Hematopoietic multipotent progenitor cell treated with erythropoietin and hydrocortisone succinate and interleukin-3 and kit ligand, for 6 days (in vitro differentiated cells): Measurements from ENCODE around the gene UQCR11.

Experiments
- DNase-seq: peaks from one replicate; pipeline ENCODE4 v3.0.0-alpha.2; 2015

The UQCR11 gene

DNA sequence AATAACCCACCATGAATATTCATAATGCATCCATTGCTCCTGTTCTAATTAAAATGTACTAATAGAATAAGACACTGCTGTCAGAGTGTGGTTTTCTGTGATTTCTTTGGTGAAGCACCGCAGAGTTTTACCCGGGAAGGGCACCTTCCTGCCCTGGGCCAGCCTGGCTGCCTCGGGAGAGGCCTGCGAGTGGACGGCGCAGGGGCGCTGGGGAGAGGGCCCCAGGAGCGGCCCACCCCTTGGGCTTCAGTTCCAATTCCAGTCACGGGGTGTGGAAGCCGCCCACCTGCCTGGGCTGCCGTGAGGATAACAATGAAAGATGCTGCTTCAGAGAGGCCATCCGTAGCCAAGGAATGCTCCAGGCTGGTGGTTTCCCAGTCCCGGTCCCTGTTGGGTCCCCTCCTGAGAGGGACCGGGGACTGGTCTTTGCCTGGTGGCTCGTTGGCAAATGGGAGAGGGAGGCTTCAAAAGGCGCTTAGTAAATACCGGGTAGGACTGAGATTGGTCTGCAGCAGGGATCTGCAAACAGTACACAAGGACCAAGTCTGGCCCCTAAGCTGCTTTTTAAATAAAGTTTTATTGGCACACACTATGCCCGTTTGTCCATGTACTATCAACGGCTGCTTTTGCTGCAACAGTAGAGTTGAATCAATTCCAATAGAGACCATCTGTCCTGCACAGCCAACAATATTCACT, 29.1 kb upstream of the UQCR11 start:
- DNase-seq: peak; percentile 34

DNA sequence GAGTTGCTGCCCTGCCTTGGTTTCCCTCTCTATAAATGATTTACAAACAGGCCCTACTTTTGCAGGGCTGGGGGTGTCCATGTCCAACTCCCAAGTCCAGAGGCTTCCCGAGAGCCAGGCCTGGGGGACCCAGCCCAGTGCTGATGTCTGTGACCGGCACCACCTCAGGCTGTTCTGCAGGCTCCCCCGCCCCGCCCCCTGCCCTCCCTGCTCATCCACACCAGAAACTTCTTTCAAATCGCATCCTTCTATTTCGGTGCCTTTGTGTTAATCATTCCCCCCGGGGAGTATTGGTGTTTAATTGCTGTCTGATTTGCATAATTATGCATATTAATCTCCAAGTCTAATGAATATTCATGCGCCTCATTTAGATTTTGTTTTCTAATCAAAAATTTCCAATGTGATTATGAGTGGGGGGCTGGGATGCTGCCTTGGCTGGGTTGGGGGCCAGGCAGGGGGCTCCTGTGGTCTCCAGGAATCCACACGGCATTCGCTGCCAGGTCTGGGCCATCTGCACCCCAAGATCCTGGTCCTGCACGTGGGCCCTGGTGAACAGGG, 28.1 kb upstream of the UQCR11 start:
- peak; percentile 46 for DNase-seq

DNA sequence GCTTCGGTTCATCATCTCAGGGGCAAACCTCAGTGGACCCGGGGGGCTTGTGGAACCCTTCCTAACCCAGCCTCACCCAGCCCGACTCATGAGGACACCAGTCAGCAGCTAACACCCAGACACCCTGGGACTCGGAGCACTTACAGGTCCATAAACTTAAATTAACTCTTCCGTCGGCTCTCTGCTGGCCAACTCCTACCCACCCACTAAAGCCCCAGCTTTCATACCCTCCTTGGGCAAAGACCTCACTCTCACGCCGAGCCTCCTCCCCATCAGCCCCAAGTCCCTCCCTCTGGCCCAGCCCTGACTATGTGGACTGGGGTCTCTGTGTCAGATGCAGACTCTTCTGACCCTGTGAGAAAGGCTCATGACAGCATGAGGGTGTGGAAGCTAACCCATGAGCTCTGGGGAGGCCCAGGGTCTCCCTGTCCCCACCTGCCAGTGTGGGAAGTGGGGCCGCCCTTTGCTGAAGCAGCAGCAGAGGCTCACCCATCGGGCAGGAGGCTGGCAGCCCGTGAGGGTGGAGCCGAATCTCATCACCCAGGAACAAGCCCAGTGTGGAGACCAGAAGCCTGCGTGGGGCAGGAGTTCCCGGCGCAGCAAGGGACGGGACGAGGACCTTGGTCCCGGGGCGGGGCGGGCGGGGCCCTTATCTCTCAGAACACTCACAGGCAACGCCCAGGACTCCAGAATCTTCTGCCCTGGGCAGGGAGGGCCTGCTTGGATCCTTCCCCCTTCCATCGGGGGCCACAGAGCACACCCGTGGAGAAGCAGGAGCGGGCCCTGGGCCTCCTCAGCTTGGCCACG, 27.4 kb upstream of the UQCR11 start:
- peak; percentile 95 for DNase-seq

DNA sequence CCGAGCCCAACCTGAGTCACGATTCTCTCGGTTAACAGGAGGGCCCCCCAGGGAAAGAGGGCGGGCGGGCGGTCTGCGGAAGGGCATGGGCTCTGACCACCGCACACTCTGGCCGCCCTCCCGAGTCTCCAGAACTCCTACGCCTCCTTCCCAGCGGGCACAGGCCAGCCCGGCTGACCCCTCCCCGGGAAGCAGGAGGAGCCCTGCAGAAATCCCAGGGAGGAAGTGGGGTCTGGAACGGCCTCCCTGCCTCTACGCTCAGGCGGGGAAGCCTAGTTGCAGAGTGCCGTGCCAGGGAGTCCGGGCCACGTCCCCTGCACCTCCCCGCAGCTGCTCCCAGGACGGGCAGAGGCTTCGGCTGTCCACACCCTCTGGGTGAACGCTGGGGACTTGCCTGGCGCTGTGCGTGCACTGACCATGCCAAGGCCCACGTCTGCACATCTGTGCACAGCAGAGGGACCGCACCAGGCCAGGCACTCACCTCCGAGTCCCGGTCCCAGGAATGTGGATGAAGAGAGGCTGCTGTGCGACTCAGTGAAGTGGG, 26.4 kb upstream of the UQCR11 start:
- no peak for DNase-seq

DNA sequence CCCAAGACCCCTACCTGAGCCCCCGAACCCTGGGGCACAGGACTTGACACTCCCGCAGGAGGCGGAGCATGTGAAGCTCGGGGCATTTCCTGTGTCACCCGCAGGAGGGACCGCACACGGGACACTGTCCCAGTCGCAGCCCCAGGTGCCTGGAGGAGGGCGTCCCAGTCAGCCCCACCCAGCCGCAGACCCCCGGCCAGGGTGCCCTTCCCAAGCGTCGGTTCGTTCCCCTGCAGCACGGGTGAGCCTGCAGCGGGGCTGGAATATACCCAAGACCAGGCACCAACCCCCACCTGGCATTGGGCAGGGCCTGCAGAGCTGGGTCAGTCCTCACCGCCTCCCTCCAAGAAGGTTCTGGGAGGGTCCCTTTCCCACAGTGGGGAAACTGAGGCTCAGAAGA, 25.5 kb upstream of the UQCR11 start:
- no peak for DNase-seq

DNA sequence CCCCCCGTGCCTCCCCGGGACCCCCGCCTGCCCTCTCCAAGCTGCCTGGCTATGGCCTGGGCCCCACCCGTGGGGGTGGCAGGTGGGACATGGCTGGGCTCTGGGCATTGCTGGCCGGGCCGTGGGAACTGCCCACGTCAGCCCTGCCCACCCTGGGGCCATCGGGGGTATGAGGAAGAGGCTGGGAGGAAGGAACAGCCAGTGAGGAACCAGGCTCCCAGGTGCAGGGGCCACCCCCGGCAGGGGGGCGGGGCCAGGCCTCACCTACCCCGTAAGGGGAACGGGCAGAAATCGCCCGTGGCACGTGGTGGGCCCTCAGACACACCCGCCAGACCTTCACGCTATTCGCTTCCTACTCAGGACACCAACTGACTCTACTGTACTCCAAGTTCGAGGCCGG, 24.8 kb upstream of the UQCR11 start:
- DNase-seq: no peak

DNA sequence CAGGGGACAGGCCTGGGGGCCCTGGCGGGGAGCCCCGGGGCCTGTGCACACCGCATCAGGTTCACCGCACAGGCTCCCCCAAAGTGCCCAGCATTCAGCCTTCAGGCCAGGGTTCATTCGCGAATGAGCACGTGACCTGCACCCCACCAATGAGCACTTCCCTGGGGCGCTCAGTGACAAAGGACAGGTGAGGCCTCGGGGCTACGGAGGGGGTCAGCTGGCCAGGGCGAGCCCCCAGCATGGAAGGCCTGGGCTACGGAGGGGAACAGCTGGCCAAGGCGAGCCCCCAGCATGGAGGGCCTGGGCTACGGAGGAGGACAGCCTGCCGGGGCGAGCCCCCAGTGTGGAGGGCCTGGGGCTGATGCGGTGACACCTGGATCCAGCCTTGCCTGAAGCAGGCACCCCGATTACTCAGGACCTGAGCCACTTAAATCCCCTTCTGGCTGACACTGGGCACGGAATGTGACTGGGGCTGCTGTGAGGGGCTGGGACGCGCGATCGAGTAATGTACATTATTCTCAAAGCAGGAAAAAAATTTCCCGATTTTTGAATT, 24.1 kb upstream of the UQCR11 start:
- no peak for DNase-seq

DNA sequence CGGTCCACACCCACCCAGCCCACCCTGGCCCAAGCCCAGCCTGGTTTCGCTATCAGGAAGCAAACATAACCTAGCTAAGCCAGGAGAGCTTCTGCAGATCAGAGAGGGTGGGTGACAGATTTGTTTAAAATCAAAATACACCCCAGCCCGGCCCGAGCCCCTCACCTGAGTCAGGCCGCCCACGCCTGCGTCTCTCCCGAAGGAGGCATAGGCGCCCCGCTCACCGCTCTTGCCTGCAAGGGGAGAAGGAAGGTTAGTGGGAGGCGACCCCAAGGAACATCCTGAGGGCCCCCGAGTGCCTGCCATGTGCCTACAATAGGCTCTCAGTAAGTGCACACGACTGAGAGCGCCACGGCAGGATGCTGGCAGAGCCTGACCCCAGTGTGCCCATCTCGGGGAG, 21.9 kb upstream of the UQCR11 start:
- no peak for DNase-seq

DNA sequence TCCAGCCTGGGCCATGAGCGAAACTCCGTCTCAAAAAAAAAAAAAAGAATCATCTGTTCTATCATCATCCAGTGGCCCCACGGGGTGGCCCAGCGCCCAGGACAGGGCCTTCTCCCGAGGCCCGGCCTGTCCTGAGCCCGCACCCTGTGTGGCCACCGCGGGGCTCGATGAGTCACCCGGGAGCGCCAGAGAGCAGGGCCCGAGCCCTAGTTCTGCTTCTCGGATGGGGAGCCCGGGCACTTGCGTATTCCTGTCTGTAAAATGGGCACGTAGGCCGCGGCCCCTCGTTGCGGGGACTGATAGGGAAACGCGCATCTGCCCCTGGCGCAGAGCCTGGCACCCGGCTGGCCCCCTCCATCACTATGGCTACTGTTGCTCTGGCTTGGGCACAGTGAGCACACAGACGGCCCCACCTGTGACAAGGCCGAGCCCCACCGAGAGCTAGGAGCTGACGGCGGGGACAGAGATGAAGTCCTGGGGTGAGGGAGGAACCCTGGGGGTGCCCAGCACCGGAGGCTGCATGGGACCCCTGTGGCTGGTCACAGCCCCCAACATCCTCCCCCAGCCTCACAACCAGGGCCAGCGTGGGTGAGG, 21.3 kb upstream of the UQCR11 start:
- no peak for DNase-seq

DNA sequence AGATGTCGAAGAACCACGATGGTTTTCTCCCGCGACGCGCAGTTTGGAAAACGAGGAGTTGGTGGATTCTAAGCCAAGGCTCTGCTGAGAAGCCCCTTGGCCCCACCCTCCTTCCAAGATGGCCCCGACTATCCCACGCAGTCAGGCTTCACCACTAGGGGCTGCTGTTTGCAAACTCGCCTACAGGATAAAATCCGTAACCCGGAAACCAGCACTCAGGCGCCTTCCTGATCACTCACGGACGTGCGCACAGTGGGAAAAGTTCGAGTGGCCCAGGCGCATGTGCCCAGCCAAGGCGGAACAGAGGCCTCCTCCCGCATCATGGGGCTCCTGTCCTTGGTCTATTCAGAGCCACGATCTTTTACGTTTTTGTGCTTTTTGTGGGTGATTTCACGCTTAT, 19.2 kb upstream of the UQCR11 start:
- DNase-seq: peak; percentile 85

DNA sequence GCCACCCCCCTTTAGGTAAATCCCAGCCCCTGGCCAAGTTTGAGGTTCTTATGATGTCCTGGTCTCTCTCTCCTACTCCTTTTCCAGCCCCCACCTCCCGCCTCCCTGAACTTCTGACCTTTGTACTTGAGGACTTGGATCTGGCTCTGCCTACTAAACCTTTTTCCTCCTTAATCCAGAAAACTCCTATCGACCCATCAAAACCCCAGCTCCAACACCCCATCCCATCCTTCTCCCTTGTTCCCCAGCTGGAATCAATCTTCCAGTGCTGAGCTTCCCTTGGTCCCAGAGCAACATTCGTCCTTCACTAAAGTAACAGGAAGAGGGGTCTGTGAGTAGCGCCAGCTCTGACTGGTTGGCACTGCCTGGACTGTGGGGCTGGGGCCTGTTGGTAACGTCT, 17.3 kb upstream of the UQCR11 start:
- no peak for DNase-seq

DNA sequence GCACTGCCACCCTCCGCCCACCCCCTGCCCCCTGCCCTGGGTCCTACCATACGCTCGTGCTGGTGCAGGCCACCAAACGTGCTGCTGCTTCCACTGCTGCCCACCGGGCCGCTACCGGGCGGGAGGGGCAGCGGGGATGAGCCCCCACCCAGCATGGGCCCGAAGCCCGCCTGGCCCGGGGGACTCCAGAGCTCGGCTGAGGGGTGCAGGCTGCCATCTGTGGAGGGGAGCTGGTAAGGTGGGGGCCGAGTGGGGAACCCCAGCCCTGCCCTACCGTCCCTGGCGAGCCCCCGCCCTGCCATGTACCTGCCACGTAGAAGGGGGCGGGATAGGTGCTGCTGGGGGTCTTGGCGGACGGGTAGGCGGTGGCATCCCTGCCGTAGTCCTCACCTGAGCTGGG, 16.7 kb upstream of the UQCR11 start:
- no peak for DNase-seq

DNA sequence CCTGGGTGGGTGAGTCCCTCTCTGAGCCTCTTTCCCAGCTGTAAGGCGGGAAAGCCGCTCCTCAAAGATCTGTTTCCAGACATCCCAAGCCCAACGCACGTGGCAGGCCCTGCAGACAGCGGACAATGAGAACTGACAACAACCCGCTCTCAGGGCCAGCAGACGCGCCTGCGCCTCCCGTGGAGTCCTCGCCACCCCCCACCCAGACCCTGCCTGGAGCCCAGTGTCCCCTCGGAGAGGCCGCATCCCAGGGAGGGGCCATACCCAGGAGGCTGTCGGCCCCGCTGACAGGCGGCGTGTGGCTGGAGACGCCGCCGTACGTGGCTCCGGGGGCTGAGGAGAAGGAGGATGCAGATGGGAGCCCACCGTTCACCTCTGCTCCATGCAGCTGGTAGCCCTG, 16.3 kb upstream of the UQCR11 start:
- DNase-seq: no peak

DNA sequence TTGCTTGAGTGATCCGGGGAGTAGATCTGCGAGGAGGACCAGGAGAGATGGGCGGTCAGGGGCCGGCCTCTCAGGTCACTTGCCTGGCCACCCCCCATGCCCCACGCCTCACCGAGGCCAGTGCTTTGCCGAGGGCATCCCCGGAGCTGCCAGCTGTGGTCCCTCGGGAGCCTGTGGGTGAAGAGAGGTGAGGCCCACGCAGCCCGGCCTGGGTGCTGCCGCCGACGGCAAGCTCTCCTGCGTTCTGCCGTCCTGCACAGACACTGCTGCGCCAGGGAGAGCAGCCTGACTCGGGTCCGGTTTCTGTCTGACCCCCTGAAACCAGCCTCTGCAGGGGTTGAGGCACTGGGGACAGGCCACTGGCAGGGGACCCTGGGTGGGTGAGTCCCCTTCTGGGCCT, 15.8 kb upstream of the UQCR11 start:
- no peak for DNase-seq

DNA sequence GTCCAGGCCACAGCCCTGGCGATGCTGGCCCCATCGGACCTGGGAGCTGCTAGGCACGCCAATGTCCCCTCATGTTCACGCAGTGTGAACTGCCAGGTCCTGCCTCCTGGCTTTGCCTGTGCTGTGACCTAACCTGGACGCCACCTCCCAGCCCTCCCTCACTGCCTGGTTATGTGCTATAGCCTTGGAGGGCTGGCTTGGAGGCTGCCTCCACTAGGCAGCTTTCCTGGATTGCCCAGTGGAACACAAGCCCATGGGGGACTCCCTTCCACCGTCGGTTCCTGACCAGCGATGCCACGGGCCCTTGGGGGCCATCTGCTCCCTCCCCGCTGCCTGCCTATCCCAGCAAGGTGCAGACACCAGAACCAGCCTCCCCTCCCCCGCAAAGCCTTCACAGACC, 15.2 kb upstream of the UQCR11 start:
- no peak for DNase-seq

DNA sequence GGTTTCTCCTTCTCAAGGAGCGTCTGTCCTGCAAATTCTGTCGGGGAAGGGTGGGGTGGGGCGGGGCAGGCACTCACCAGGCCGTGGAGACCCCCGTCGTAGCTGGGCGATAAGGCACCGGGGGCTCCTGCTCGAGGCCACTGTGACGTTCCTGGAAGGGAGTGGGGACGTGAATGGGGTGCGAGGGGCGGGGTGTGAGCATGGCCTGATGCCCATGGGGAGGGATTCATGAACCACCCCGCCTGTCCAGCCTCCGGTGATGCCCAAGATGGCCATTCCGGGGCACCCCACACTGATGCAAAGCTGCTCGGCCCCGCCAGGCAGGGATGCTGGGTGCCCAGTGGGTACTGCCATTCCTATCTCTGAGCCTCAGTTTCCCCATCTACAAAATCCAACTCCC, 14.4 kb upstream of the UQCR11 start:
- DNase-seq: no peak

DNA sequence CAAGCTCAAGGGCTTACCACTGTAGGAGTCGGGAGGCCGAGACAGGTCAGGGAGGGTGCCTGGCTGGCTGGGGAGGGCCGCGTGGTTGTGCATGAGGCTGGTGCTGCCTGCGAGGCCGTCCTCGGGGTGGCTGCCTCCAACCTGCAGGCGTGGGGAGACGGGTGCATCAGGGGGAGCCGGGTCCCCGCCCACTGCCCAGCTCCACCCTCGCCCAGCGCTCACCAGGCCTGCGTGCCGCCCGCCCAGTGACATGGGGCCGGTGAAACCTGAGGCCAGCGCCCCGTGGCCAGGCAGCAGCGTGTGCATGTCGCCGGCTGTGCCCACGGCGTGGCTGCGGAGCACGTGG, 13.8 kb upstream of the UQCR11 start:
- no peak for DNase-seq

DNA sequence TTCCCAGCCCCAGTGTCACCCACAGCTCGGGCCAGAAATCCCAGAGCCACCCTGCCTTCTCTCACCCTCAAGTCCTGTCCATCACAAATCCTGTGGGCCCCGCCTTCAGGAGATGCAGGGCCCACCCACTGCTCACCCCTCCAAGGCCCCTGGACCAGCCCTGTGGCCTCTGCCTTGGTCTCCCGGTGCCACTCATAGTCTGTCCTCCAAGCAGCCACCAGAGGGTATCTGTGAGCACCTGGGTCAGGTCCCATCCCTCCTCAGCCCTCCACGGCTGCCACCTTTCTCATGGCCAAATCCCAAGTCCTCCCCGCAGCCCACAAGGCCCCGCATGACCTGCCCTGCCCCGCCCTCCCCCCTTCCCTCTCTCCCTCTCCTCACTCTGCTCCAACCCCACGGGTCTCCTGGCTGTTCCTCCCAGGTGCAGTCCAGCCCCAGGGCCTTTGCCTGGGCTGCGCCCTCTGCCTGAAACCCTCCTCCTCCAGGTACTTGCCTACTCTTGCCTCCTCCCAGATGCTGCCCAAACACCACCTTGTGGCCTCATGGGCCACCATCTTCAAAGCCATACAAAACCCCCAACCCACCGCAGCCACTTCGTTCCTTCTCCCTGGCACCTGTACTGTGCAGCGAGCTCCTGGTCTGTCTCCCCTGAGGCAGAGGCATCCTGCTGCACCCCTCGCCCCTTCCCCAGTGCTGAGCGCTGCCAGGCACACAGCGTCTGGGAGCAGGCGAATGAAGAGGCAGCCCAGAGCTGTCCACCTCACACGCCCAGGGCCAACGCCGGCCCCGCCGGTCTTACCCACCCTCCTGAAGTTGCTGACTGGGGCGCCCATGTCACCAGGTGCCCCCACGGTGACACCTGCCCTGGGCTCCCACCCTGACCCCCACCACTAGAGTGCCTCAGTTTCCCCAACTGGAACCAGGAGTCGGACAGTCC, 13.2 kb upstream of the UQCR11 start:
- peak; percentile 74 for DNase-seq

DNA sequence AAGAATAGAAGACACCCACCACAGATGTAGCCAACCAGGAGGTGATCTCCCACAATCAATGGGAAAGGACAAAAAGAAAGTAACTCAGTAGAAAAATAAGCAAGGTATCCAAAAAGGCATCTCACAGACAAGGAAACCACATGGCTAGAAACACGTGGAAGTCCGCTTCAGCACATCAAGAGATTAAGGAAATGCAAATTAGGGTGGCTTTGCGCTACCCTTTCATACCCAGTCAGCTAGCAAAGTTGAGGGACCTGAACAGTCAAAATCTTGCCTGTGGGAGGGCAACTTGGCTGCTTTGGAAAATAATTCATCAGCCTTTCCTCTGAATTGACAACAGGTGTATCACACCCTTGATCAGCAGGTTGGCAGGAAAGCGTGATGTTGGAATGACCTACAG, 11.6 kb upstream of the UQCR11 start:
- DNase-seq: no peak

DNA sequence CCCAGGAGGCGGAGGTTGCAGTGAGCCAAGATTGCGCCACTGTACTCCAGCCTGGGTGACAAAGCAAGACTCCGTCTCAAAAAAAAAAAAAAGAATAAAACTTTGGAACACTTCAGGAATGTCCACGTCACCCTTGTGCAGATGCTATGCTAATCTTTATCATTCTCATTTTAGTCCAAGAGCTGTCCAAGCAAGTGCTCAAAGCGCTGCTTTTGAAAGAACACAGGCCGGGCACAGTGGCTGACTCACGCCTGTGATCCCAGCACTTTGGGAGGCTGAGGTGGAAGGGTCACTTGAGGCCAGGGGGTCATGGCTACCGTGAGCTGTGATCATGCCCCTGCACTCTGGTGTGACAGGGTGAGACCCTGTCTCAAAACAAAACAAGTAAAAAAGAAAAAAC, 11.1 kb upstream of the UQCR11 start:
- no peak for DNase-seq

DNA sequence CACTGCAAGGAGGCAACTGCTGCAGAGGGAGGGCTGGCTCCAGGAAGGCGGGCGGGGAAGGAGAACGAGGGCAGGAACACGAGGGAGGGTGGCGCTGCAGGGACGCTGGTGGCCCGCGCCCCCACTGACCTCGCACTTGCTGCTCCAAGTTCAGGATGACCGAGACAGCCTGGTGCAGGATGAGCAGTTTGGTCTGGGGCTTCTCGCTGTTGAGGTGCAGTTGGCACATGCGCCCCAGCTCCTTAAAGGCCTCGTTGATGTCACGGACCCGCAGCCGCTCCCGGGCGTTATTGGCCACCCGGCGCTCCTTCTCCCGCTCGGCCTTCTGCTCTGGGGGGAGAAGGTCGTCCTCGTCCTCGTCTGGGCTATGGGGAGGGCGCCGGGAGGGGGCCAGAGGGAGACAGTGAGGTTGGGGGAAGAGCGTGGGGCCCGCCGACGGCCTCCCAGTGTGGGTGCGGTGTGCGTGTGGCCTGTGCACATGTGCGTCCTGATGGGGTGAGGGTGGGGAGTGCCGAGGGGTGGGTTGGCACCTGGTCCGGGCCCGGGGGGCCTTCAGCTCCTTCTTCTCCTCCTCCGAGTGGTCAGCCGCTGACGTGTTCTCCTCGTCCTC, 10.0 kb upstream of the UQCR11 start:
- no peak for DNase-seq
